Uterus (tissue), 4 donors: ENCODE measurements around the gene TMC7. TPM values are rescaled to one million over a fixed set of nuclear protein-coding genes. Genes with fewer than 3 reads are reported as not detected.

Source experiments
- DNase-seq, 2 donors: peaks; one replicate each; pipeline ENCODE4 v3.0.0-alpha.2; 2019 to 2020
- H3K27ac ChIP-seq, 2 donors: fragments of 200-600 bp; sonication (generic); 1 replicate in 1 of 2; 2 replicates in 1 of 2; pipeline ENCODE4 v1.5.1; 2016 to 2018
- H3K27me3 ChIP-seq, 2 donors: fragments of 200-600 bp; sonication (generic); one replicate each; pipeline ENCODE4 v1.5.1; 2018 to 2019; ENCODE audit warnings: control low read depth in 1 of 2
- H3K36me3 ChIP-seq, 2 donors: fragments of 200-600 bp; sonication (generic); one replicate each; pipeline ENCODE4 v1.5.1; 2019; ENCODE audit warnings: control low read depth in 1 of 2
- H3K4me1 ChIP-seq, 2 donors: fragments of 200-600 bp; sonication (generic); one replicate each; pipeline ENCODE4 v1.5.1; 2018 to 2019; ENCODE audit warnings: control low read depth in 1 of 2
- H3K4me3 ChIP-seq, 2 donors: fragments of 200-600 bp; sonication (generic); 1 replicate in 1 of 2; 2 replicates in 1 of 2; pipeline ENCODE4 v1.5.1; 2018 to 2019; ENCODE audit warnings: mild to moderate bottlenecking in 1 of 2
- H3K9me3 ChIP-seq, 2 donors: fragments of 200-600 bp; sonication (generic); one replicate each; pipeline ENCODE4 v1.5.1; 2019; ENCODE audit warnings: control low read depth in 1 of 2
- POLR2A ChIP-seq, 2 donors: fragments of 450-650 bp; IDR thresholded peaks; one replicate each; pipeline ENCODE4 v1.6.1; 2016; ENCODE audit warnings: antibody characterized with exemption in 2 of 2, mild to moderate bottlenecking in 1 of 2, moderate library complexity in 1 of 2
- intact Hi-C: fragments of 100-400 bp; cut with DNase I; formaldehyde crosslinking; loops from one replicate; pipeline ENCODE4 v1.15.1; 2023; ENCODE audit warnings: low total_unique reads
- total RNA-seq, 4 donors: library from RNA; depleted of rRNA in 3 of 4; stranded (reverse); fragments of >200 nt in 3 of 4; gene quantifications; one replicate each; pipeline versions ENCODE4 v1.1.0 to v1.2.4, GENCODE V29; 2014 to 2023
- TF ChIP-seq, protein P1 (sequence below), 4 experiments: fragments of 200-600 bp in 2 of 4; fragments of 450-650 bp in 2 of 4; sonication (generic) in 2 of 4; IDR thresholded peaks; one replicate each; pipeline ENCODE4 v1.5.1; 2016 to 2019; ENCODE audit warnings: antibody characterized with exemption in 4 of 4, mild to moderate bottlenecking in 2 of 4, moderate library complexity in 1 of 4
- donor health status: DM: yes; HTN: yes; CAD: no.

Gene TMC7
- total RNA-seq, 4 donors from 2014 or later = 1.7 to 1.8 TPM; not detected in 2

GRCh38 chr16:19021747-19022146, 38.0 kb downstream of the TMC7 start:
- intact Hi-C loops = no loop called here
- Histone ChIP-seq H3K27ac (no peak overlapping the region), H3K9me3 (no peaks in the 10 kb centered on the region), H3K4me3 (no peak overlapping the region), H3K27me3 (no peaks in the 10 kb centered on the region), H3K36me3 (no peaks in the 10 kb centered on the region), H3K4me1 (no peaks in the 10 kb centered on the region)
- DNase-seq = no peak
- TF ChIP-seq, protein P1, sequence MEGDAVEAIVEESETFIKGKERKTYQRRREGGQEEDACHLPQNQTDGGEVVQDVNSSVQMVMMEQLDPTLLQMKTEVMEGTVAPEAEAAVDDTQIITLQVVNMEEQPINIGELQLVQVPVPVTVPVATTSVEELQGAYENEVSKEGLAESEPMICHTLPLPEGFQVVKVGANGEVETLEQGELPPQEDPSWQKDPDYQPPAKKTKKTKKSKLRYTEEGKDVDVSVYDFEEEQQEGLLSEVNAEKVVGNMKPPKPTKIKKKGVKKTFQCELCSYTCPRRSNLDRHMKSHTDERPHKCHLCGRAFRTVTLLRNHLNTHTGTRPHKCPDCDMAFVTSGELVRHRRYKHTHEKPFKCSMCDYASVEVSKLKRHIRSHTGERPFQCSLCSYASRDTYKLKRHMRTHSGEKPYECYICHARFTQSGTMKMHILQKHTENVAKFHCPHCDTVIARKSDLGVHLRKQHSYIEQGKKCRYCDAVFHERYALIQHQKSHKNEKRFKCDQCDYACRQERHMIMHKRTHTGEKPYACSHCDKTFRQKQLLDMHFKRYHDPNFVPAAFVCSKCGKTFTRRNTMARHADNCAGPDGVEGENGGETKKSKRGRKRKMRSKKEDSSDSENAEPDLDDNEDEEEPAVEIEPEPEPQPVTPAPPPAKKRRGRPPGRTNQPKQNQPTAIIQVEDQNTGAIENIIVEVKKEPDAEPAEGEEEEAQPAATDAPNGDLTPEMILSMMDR (IDR thresholded peaks at IDR 0.05) = no peak
- TF ChIP-seq POLR2A (IDR thresholded peaks at IDR 0.05) = no peak

DNA sequence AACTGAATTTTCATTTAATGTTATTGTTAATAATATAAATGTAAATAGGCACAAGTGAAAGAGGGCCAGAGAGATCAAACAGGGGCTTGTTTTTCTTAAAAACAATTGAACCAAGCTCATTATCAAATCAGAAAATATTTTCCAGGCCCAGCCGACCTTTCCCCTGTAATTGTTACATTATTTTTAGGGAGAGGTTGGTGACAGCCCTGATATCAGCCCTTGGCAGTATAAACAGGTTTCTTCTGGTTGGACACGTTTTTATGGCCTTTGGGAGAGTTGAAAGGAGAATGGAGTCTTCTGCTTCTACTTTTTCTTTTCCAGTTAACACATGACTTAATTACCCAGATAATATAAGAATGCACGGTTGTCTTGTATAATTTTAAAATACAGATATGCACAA, 43.7 kb downstream of the TMC7 start:
- Histone ChIP-seq H3K9me3 (no peaks in the 10 kb centered on the region), H3K36me3 (no peaks in the 10 kb centered on the region), H3K4me1 (no peaks in the 10 kb centered on the region), H3K4me3 (no peak overlapping the region), H3K27me3 (no peaks in the 10 kb centered on the region), H3K27ac (no peak overlapping the region)
- intact Hi-C loops = no loop called here
- DNase-seq = no peak
- no peak for TF ChIP-seq POLR2A (IDR thresholded peaks at IDR 0.05)
- TF ChIP-seq, protein P1 (IDR thresholded peaks at IDR 0.05) = no peak

DNA sequence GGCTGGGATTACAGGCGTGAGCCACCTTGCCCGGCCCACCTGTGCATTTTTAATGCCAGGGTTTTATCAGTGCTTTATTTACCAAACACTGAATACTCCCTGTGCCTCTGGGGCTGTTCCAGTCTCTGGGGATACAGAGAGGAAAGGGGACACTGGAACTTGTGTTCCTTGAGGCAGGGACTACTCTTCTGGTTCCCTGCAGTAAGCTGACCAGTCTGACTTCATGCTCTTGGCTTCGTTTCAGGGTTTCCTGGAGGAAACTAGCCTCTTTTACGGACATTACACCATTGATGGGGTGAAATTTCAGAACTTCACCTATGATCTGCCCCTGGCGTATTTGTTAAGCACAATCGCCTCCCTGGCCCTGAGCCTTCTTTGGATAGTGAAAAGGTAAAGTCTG, 46.2 kb downstream of the TMC7 start:
- H3K27me3 ChIP-seq = no peaks in the 10 kb centered on the region
- no peak overlapping the region for H3K27ac ChIP-seq
- H3K4me3 ChIP-seq = no peak overlapping the region
- no peaks in the 10 kb centered on the region for H3K9me3 ChIP-seq
- intact Hi-C loops = no loop called here
- no peaks in the 10 kb centered on the region for H3K4me1 ChIP-seq
- TF ChIP-seq, protein P1 (IDR thresholded peaks at IDR 0.05) = no peak
- TF ChIP-seq POLR2A (IDR thresholded peaks at IDR 0.05) = no peak
- no peak for DNase-seq
- no peaks in the 10 kb centered on the region for H3K36me3 ChIP-seq

DNA sequence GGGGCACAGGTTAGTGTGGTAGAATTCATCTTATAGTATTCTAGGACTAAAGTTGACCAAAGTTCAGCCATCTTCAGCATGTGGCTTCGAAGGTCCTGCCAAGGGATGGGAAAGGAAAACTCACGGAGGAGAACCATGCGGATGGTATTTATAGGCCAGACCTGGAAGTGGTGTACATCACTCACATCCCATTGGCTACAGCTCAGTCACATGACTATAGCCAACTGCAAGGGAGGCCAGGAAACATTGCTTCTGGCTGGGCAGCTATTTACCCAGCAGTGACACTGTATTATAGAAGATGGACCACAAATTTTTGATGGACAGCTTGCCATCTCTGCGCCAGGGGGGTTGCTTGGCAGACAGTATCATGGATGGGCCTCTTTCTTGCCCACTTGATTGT, 48.0 kb downstream of the TMC7 start:
- intact Hi-C loops = no loop called here

GRCh38 chr16:19033761-19034160, 50.0 kb downstream of the TMC7 start:
- no peak for DNase-seq
- Histone ChIP-seq H3K9me3 (no peaks in the 10 kb centered on the region), H3K27ac (no peak overlapping the region), H3K4me1 (no peaks in the 10 kb centered on the region), H3K36me3 (no peaks in the 10 kb centered on the region), H3K4me3 (no peak overlapping the region), H3K27me3 (no peaks in the 10 kb centered on the region)
- no peak for TF ChIP-seq POLR2A (IDR thresholded peaks at IDR 0.05)
- TF ChIP-seq, protein P1 (IDR thresholded peaks at IDR 0.05) = no peak
- intact Hi-C loops = no loop called here

More for the DNA sequence above, 48.0 kb downstream of the TMC7 start:
- TF ChIP-seq, protein P1 (IDR thresholded peaks at IDR 0.05) = no peak
- no peak for TF ChIP-seq POLR2A (IDR thresholded peaks at IDR 0.05)
- DNase-seq = no peak
- Histone ChIP-seq H3K27me3 (no peaks in the 10 kb centered on the region), H3K9me3 (no peaks in the 10 kb centered on the region), H3K4me1 (no peaks in the 10 kb centered on the region), H3K4me3 (no peak overlapping the region), H3K27ac (no peak overlapping the region), H3K36me3 (no peaks in the 10 kb centered on the region)
